ENCODE measurements around the gene ORC4. TPM values are rescaled to one million over a fixed set of nuclear protein-coding genes. Genes with fewer than 3 reads are reported as not detected.

ORC4 gene
- total and polyA plus RNA-seq, 2 of the 8 experiments (the other 6 are each of a cell fraction or from before 2014, with no cell fraction given) = 22.7 to 63.7 TPM

DNA sequence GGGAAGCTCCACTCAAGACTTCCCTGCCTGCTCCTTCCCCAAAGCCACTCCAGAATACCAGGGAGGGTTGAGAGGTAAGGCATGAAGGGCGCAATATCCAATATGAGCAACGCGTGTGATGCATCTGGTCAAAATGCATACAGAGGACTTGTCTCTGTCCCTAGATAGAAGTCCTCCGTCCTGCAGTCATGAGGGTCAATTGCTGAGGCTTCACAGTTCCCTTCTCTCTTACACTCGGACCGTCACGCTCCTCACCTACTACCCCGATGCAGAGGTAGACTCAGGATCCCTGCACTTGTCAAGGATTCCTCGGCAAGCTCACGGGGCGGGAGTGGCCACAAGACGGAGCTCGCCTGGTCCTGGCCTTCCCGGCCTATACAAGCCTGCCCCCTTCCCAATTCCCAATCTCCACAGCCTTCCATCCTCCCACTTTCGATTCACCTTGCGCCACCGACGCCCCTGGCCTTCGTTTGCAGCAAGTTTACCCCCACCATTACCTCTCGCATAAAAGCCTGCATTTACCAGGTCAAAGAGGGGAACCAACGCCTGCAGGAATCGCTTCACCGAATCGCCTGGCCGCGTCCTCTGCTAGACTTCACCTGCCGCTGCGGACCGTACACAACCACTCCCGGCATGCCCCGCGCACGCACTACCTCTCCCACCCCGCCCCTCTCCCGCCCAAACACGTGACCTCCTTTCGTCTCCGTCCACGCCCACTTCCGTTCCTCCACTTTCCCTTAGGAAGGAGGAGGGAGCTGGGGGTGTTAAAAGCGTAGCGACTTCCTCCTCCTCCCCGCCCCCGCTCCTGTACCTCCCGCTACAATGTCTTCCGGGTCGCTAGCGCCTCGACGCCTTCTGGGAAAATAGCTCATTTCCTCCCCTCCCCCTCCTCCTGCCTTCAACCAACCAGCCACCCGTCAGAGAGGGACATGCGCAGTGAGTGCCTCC is at the start of gene ORC4 (continued):
- TF ChIP-seq CHD7 (IDR thresholded peaks at IDR 0.05; ENCODE audit: insufficient replicate concordance, low read length) (no peak), SUZ12 (IDR thresholded peaks at IDR 0.05; ENCODE audit: low read length) (no peak), CHD1 (IDR thresholded peaks at IDR 0.05; ENCODE audit: low read depth, low read length) (no peak), YY1 (IDR thresholded peaks at IDR 0.05; ENCODE audit: low read depth, low read length) (no peak), HDAC2 (IDR thresholded peaks at IDR 0.05; ENCODE audit: borderline replicate concordance in 1 of 2, low read depth in 2 of 2, low read length in 2 of 2) (no peak), RFX5 (IDR thresholded peaks at IDR 0.05; ENCODE audit: borderline replicate concordance, low read depth, low read length) (no peak), KDM1A (IDR thresholded peaks at IDR 0.05; ENCODE audit: borderline replicate concordance, low read length) (no peak), CTBP2 (IDR thresholded peaks at IDR 0.05; ENCODE audit: borderline replicate concordance, insufficient read depth, insufficient read length, low read length) (no peak), SIRT6 (IDR thresholded peaks at IDR 0.05; ENCODE audit: low read length) (no peak)

Measured in H1 (cell line).